ENCODE results near the gene AHCYL2. TPM values are rescaled to one million over a fixed set of nuclear protein-coding genes. Genes with fewer than 3 reads are reported as not detected.
"Not testable (repeated sequence)": the region's sequence is repeated elsewhere in the genome, so short reads cannot be mapped to it uniquely, and the experiment has no call there.

Gene AHCYL2
- total and polyA plus RNA-seq, 2 of the 8 experiments (the other 6 are each of a cell fraction or from before 2014, with no cell fraction given): 20.7 to 25.4 TPM

DNA sequence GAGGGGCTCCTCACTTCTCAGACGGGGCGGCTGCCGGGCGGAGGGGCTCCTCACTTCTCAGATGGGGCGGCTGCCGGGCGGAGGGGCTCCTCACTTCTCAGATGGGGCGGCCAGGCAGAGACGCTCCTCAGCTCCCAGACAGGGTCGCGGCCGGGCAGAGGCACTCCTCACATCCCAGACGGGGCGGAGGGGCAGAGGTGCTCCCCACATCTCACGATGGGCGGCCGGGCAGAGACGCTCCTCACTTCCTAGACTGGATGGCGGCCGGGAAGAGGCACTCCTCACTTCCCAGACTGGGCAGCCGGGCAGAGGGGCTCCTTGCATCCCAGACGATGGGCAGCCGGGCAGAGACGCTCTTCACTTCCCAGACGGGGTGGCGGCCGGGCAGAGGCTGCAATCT, 251.6 kb downstream of the AHCYL2 start:
- H4K8ac ChIP-seq (ENCODE audit: extremely low read depth, insufficient read depth, low read length); H2AK5ac ChIP-seq (ENCODE audit: low read depth, low read length); H3K4ac ChIP-seq (replicated peaks; ENCODE audit: insufficient read length, low read depth, low read length); H3K56ac ChIP-seq (replicated peaks; ENCODE audit: insufficient read length, low read depth, low read length); H2BK20ac ChIP-seq (ENCODE audit: low read length); H2BK5ac ChIP-seq (ENCODE audit: low read depth, low read length); CTCF ChIA-PET (ENCODE audit: partially characterized antibody); H2BK15ac ChIP-seq (ENCODE audit: low read length); H3K23me2 ChIP-seq (ENCODE audit: low read depth, low read length); H4K91ac ChIP-seq (replicated peaks; ENCODE audit: insufficient read length, low read length); H2BK12ac ChIP-seq (ENCODE audit: low read depth, low read length); DNase-seq (ENCODE audit: low read depth in 1 of 2, low spot score in 2 of 2); POLR2A ChIA-PET (ENCODE audit: partially characterized antibody); H3K79me2 ChIP-seq (ENCODE audit: control insufficient read depth in 1 of 2, insufficient read depth in 2 of 2, low read length in 2 of 2); H3K4me3 ChIP-seq (ENCODE audit: extremely low read depth in 1 of 4, insufficient read depth in 2 of 4, low read depth in 3 of 4, low read length in 4 of 4); H3K18ac ChIP-seq (ENCODE audit: extremely low read depth, low read length); H2BK120ac ChIP-seq (replicated peaks; ENCODE audit: low read depth, low read length); H3K9me3 ChIP-seq (ENCODE audit: insufficient read depth in 2 of 2, low read depth in 1 of 2, low read length in 1 of 2); H3K36me3 ChIP-seq (ENCODE audit: control insufficient read depth in 2 of 4, insufficient read depth in 4 of 4, low read length in 3 of 4); H3K9ac ChIP-seq (replicated peaks in 1 of 4; ENCODE audit: extremely low read depth in 1 of 4, low read depth in 3 of 4, low read length in 3 of 4); H4K20me1 ChIP-seq (replicated peaks in 1 of 2; ENCODE audit: control insufficient read depth in 1 of 2, insufficient read depth in 2 of 2, low read length in 2 of 2); H3K23ac ChIP-seq (ENCODE audit: insufficient read length); H3K27me3 ChIP-seq (replicated peaks in 1 of 4; ENCODE audit: control insufficient read depth in 3 of 4, extremely low read depth in 1 of 4, insufficient read depth in 3 of 4, low read length in 3 of 4); H3K4me1 ChIP-seq (replicated peaks in 1 of 4; ENCODE audit: control insufficient read depth in 3 of 4, insufficient read depth in 4 of 4, low read length in 3 of 4); H4K5ac ChIP-seq (ENCODE audit: insufficient read length, low read depth, low read length); H3K4me2 ChIP-seq (ENCODE audit: insufficient read depth in 1 of 2, low read depth in 2 of 2, low read length in 2 of 2); H3K27ac ChIP-seq (ENCODE audit: low read depth, low read length); H2AFZ ChIP-seq (ENCODE audit: low read length); H3K14ac ChIP-seq (ENCODE audit: insufficient read length); FAIRE-seq; H3K79me1 ChIP-seq (ENCODE audit: low read depth, low read length): not testable (repeated sequence)
- WGBS, 2 experiments (ENCODE audit: extremely low coverage in 1 of 2, insufficient coverage in 1 of 2, insufficient read length in 1 of 2, insufficient replicate concordance in 2 of 2, low coverage in 1 of 2, low lambda C conversion rate in 2 of 2, missing lambda C conversion rate in 1 of 2): 100% methylated on average over 8 of the region's 27 CpGs; no CpG with 5 or more reads in 1 of the 2 experiments

Small RNA genes lying within 50 kb of the gene (small RNA-seq; reads per million reads assigned to genes)
- not detected for gene AC009244.1 (ENCODE audit: insufficient read depth)
- gene SNRPGP3 (ENCODE audit: insufficient read depth): not detected

Other genes with a start within 250 kb of the AHCYL2 start
- 99.2 and 100 TPM in 2 replicates for gene TNPO3, start 169.9 kb upstream of the AHCYL2 start, total RNA-seq (2021; fragmentation: NEBNext Ultra II Directional; extraction: Animal tissue kit (Norgen Biotek cat#: 25700))
- gene TNPO3, start 169.9 kb upstream of the AHCYL2 start, polyA plus RNA-seq (2011; rRNA removed): 54.1 and 67.6 TPM in 2 replicates
- gene TSPAN33, start 80.3 kb upstream of the AHCYL2 start, total RNA-seq (2021; fragmentation: NEBNext Ultra II Directional; extraction: Animal tissue kit (Norgen Biotek cat#: 25700)): 47.1 TPM in 2 replicates
- gene TSPAN33, start 80.3 kb upstream of the AHCYL2 start, polyA plus RNA-seq (2011; rRNA removed): 42.8 and 46.6 TPM in 2 replicates
- 61.2 and 64.5 TPM in 2 replicates for gene SMO, start 36.4 kb upstream of the AHCYL2 start, total RNA-seq (2021; fragmentation: NEBNext Ultra II Directional; extraction: Animal tissue kit (Norgen Biotek cat#: 25700))
- gene SMO, start 36.4 kb upstream of the AHCYL2 start, polyA plus RNA-seq (2011; rRNA removed): 67.6 and 75.0 TPM in 2 replicates
- 7.9 and 8.2 TPM in 2 replicates for gene STRIP2, start 209.4 kb downstream of the AHCYL2 start, total RNA-seq (2021; fragmentation: NEBNext Ultra II Directional; extraction: Animal tissue kit (Norgen Biotek cat#: 25700))
- 4.5 and 5.3 TPM in 2 replicates for gene STRIP2, start 209.4 kb downstream of the AHCYL2 start, polyA plus RNA-seq (2011; rRNA removed)